Trophoblast cell (in vitro differentiated cells and primary cell): Measurements from ENCODE around the gene BICC1.

ENCODE experiments used
- DNase-seq, 2 donors: peaks; one replicate each; pipeline ENCODE4 v3.0.0-alpha.2; 2016
- H2AFZ ChIP-seq: 2 replicates; pipeline ENCODE4 v1.6.1; 2013; ENCODE audit warnings: low read length, moderate library complexity, mild to moderate bottlenecking; ENCODE audit not compliant: insufficient read depth, poor library complexity
- H2AK5ac ChIP-seq: 2 replicates; pipeline ENCODE4 v1.6.1; 2013; ENCODE audit warnings: mild to moderate bottlenecking, low read length
- H2BK120ac ChIP-seq: 2 replicates; pipeline ENCODE4 v1.6.1; 2013; ENCODE audit warnings: low read length, mild to moderate bottlenecking, moderate library complexity; ENCODE audit not compliant: insufficient read depth, poor library complexity
- H2BK12ac ChIP-seq: 2 replicates; pipeline ENCODE4 v1.6.1; 2013; ENCODE audit warnings: mild to moderate bottlenecking, low read length, moderate library complexity
- H2BK5ac ChIP-seq: 2 replicates; pipeline ENCODE4 v1.6.1; 2013; ENCODE audit warnings: low read length, low read depth, moderate library complexity, mild to moderate bottlenecking; ENCODE audit not compliant: poor library complexity
- H3K14ac ChIP-seq: 2 replicates; pipeline ENCODE4 v1.6.1; 2013; ENCODE audit warnings: mild to moderate bottlenecking, low read length
- H3K18ac ChIP-seq: 2 replicates; pipeline ENCODE4 v1.6.1; 2013; ENCODE audit warnings: mild to moderate bottlenecking, low read length
- H3K23ac ChIP-seq: 2 replicates; pipeline ENCODE4 v1.6.1; 2013; ENCODE audit warnings: low read length
- H3K27ac ChIP-seq: 2 replicates; pipeline ENCODE4 v1.5.1; 2013; ENCODE audit warnings: low read depth, mild to moderate bottlenecking, inconsistent platforms, low read length, moderate library complexity
- H3K27me3 ChIP-seq: 2 replicates; pipeline ENCODE4 v1.6.1; 2013; ENCODE audit warnings: inconsistent platforms, mild to moderate bottlenecking, low read length, moderate library complexity; ENCODE audit not compliant: insufficient read depth
- H3K36me3 ChIP-seq, 2 experiments: 1 replicate in 1 of 2; 2 replicates in 1 of 2; pipeline ENCODE4 v1.6.1; 2013; ENCODE audit warnings: low read length in 2 of 2, mild to moderate bottlenecking in 2 of 2, moderate library complexity in 1 of 2; ENCODE audit not compliant: insufficient read depth in 2 of 2, control insufficient read depth in 1 of 2
- H3K4ac ChIP-seq: 2 replicates; pipeline ENCODE4 v1.6.1; 2013; ENCODE audit warnings: low read depth, mild to moderate bottlenecking, low read length, moderate library complexity
- H3K4me1 ChIP-seq, 2 experiments: 1 replicate in 1 of 2; 2 replicates in 1 of 2; pipeline ENCODE4 v1.6.1; 2013; ENCODE audit warnings: low read length in 2 of 2, mild to moderate bottlenecking in 2 of 2, moderate library complexity in 1 of 2; ENCODE audit not compliant: insufficient read depth in 2 of 2, control insufficient read depth in 1 of 2
- H3K4me2 ChIP-seq: 2 replicates; pipeline ENCODE4 v1.6.1; 2013; ENCODE audit warnings: inconsistent platforms, mild to moderate bottlenecking, low read length, moderate library complexity
- H3K4me3 ChIP-seq: 2 replicates; pipeline ENCODE4 v1.5.1; 2013; ENCODE audit warnings: mild to moderate bottlenecking, low read depth, low read length, inconsistent platforms
- H3K79me1 ChIP-seq: one replicate; pipeline ENCODE4 v1.6.1; 2013; ENCODE audit warnings: low read length
- H3K79me2 ChIP-seq: 2 replicates; pipeline ENCODE4 v1.6.1; 2013; ENCODE audit warnings: low read length, mild to moderate bottlenecking; ENCODE audit not compliant: control insufficient read depth, insufficient read depth, poor library complexity
- H3K9ac ChIP-seq: 2 replicates; pipeline ENCODE4 v1.6.1; 2013; ENCODE audit warnings: mild to moderate bottlenecking, low read length
- H3K9me3 ChIP-seq: 2 replicates; pipeline ENCODE4 v1.6.1; 2013; ENCODE audit warnings: low read depth, mild to moderate bottlenecking, control low read depth, inconsistent platforms, low read length; ENCODE audit not compliant: insufficient read depth
- H4K12ac ChIP-seq: 2 replicates; pipeline ENCODE4 v1.6.1; 2013; ENCODE audit warnings: low read depth, mild to moderate bottlenecking, low read length, moderate library complexity
- H4K8ac ChIP-seq: 2 replicates; pipeline ENCODE4 v1.6.1; 2013; ENCODE audit warnings: low read depth, mild to moderate bottlenecking, low read length, moderate library complexity
- H4K91ac ChIP-seq: one replicate; pipeline ENCODE4 v1.6.1; 2013; ENCODE audit warnings: low read depth, mild to moderate bottlenecking, low read length, moderate library complexity
- WGBS: extraction: QIAGEN DNeasy Blood & Tissue Kit; methylation state at CpG from one replicate; pipeline ENCODE4 v1.1.7; 2013; ENCODE audit warnings: missing lambda C conversion rate; ENCODE audit not compliant: insufficient read length, insufficient coverage; ENCODE audit errors: extremely low coverage; 5-methylcytosine and 5-hydroxymethylcytosine counted together

Gene BICC1

DNA sequence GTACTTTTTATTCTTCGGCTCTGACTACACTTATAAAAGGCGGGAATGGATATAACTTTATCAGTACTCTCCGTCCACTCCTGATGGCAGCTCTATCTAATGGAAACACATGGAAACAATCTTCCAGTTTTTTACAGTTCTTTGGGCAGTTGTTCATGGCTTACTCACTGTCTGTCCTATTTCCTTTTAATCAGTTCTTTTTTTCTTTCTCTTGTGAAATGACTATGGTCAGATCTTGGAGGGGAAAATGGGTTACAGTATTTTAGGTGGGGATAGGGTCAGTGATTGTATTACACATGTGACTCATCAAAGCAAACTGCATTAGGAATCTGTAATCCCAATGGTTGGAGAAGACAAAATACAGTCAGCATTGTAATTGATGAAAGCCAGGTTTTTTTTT lies 112.4 kb downstream of the BICC1 start:
- Histone ChIP-seq H4K8ac (no peak overlapping the region), H3K36me3 (no peaks in the 10 kb centered on the region), H4K91ac (no peak overlapping the region), H2BK5ac (no peak overlapping the region), H3K4me1 (no peaks in the 10 kb centered on the region), H2BK12ac (no peak overlapping the region), H3K18ac (no peak overlapping the region), H3K4me2 (no peak overlapping the region), H3K23ac (no peak overlapping the region), H3K14ac (no peak overlapping the region), H3K9ac (no peak overlapping the region), H3K79me1 (no peaks in the 10 kb centered on the region), H3K4ac (no peak overlapping the region), H3K79me2 (no peaks in the 10 kb centered on the region), H2BK120ac (no peak overlapping the region), H4K12ac (no peak overlapping the region), H3K27me3 (no peaks in the 10 kb centered on the region), H2AK5ac (no peak overlapping the region), H2AFZ (no peak overlapping the region), H3K9me3 (no peaks in the 10 kb centered on the region), H3K27ac (no peak overlapping the region), H3K4me3 (no peak overlapping the region)
- DNase-seq: no peak
- no CpG with 5 or more reads among the region's 3 CpGs for WGBS

DNA sequence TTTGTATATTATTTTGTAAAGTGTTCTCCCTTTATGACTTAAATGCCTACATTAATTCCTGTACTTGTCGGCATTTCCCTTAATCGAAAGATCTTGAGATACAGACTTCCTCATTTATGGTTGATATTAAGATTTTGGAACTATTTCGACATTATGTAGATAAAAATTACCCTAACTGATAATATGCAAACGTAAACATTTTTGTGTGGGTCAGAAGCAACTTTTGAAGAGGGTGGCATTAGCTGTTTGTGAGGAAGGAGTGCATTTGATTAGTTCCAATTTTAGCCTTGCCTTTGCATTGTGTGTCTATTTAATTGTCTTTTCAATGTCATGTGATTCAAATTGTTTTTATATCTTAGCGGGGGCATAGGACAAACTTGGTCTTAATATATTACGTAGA lies 114.7 kb downstream of the BICC1 start:
- H4K12ac ChIP-seq: no peak overlapping the region
- no peak overlapping the region for H2BK120ac ChIP-seq

DNA sequence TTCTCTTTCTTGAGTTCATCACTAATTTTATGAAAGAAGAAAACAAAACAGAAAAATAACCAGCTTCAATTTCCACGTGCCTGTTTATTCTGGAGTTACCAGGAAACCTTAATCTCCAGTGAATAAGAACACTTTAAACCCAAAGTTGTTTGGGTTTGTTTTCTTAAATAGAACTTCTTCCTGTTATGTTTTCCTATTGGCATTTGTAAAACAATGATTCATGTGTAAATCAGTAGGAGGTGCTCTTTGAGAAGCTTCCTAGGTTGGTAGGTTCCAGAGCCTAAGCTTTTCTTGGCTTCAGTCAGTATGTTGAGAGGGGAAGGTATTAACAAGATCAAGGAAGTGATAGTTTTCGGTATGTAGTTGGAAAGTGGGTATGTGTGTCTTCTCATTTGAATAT lies 119.0 kb downstream of the BICC1 start:
- Histone ChIP-seq H3K9me3 (no peaks in the 10 kb centered on the region), H2BK12ac (no peak overlapping the region), H2BK5ac (no peak overlapping the region), H3K23ac (no peak overlapping the region), H3K4ac (no peak overlapping the region), H3K79me1 (no peaks in the 10 kb centered on the region), H4K8ac (no peak overlapping the region), H3K27me3 (no peaks in the 10 kb centered on the region), H3K36me3 (no peaks in the 10 kb centered on the region), H3K9ac (no peak overlapping the region), H2BK120ac (no peak overlapping the region), H3K27ac (no peak overlapping the region), H2AFZ (no peak overlapping the region), H3K14ac (no peak overlapping the region), H3K4me3 (no peak overlapping the region), H3K79me2 (no peaks in the 10 kb centered on the region), H2AK5ac (no peak overlapping the region), H4K91ac (no peak overlapping the region), H3K18ac (no peak overlapping the region), H3K4me1 (no peaks in the 10 kb centered on the region), H3K4me2 (no peak overlapping the region), H4K12ac (no peak overlapping the region)
- no CpG with 5 or more reads among the region's 2 CpGs for WGBS
- no peak for DNase-seq

More for the DNA sequence above, 114.7 kb downstream of the BICC1 start:
- H3K36me3 ChIP-seq: no peaks in the 10 kb centered on the region
- no peak overlapping the region for H4K8ac ChIP-seq
- no peaks in the 10 kb centered on the region for H3K4me1 ChIP-seq
- H2AFZ ChIP-seq: no peak overlapping the region
- H3K4ac ChIP-seq: no peak overlapping the region
- no peak overlapping the region for H2AK5ac ChIP-seq
- no peak overlapping the region for H2BK5ac ChIP-seq
- no peaks in the 10 kb centered on the region for H3K79me2 ChIP-seq
- H4K91ac ChIP-seq: no peak overlapping the region
- no peak overlapping the region for H3K18ac ChIP-seq
- WGBS: no CpG with 5 or more reads among the region's 6 CpGs
- H3K4me3 ChIP-seq: no peak overlapping the region
- no peak overlapping the region for H3K27ac ChIP-seq
- H3K9me3 ChIP-seq: no peaks in the 10 kb centered on the region
- DNase-seq: no peak
- no peak overlapping the region for H3K9ac ChIP-seq
- no peak overlapping the region for H3K23ac ChIP-seq
- H3K79me1 ChIP-seq: no peaks in the 10 kb centered on the region
- H3K27me3 ChIP-seq: no peaks in the 10 kb centered on the region
- no peak overlapping the region for H2BK12ac ChIP-seq
- no peak overlapping the region for H3K14ac ChIP-seq
- H3K4me2 ChIP-seq: no peak overlapping the region

DNA sequence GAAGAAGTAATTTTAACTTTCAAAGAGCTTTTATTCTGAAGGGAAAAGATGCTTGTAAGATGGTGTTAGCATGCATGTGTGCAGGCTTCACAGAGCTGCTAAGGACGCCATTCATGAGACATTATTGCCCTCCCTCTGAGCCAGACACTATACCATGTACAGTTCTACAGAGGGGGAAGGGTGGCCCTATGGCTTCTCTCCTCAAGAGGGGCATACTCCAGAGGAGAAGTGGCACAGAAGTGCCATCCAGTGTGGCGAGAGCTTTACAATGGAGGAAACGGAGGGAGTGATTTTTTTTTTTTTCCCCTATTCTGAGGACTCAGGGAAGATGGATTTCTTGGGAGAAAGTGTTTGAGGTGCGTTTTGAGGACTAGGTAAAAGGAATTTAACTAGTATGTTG lies 119.5 kb downstream of the BICC1 start:
- Histone ChIP-seq H2AFZ (no peak overlapping the region), H2AK5ac (no peak overlapping the region), H3K79me1 (no peaks in the 10 kb centered on the region), H3K27me3 (no peaks in the 10 kb centered on the region), H3K4me1 (no peaks in the 10 kb centered on the region), H3K9me3 (no peaks in the 10 kb centered on the region), H3K9ac (no peak overlapping the region), H3K23ac (peak overlapping the region; percentile 85), H4K8ac (no peak overlapping the region), H3K27ac (no peak overlapping the region), H2BK5ac (no peak overlapping the region), H3K79me2 (no peaks in the 10 kb centered on the region), H3K4me2 (no peak overlapping the region), H4K12ac (no peak overlapping the region), H3K4ac (no peak overlapping the region), H3K4me3 (no peak overlapping the region), H2BK120ac (no peak overlapping the region), H4K91ac (no peak overlapping the region), H3K36me3 (no peaks in the 10 kb centered on the region), H3K18ac (no peak overlapping the region), H3K14ac (no peak overlapping the region), H2BK12ac (no peak overlapping the region)
- 100% methylated on average over 1 of the region's 4 CpGs for WGBS
- no peak for DNase-seq
